ENCODE measurements around the gene AMT.
A peak's percentile ranks its signal among the peaks of the same experiment; 100 is the strongest.

The AMT gene, protein sequence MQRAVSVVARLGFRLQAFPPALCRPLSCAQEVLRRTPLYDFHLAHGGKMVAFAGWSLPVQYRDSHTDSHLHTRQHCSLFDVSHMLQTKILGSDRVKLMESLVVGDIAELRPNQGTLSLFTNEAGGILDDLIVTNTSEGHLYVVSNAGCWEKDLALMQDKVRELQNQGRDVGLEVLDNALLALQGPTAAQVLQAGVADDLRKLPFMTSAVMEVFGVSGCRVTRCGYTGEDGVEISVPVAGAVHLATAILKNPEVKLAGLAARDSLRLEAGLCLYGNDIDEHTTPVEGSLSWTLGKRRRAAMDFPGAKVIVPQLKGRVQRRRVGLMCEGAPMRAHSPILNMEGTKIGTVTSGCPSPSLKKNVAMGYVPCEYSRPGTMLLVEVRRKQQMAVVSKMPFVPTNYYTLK

DNA sequence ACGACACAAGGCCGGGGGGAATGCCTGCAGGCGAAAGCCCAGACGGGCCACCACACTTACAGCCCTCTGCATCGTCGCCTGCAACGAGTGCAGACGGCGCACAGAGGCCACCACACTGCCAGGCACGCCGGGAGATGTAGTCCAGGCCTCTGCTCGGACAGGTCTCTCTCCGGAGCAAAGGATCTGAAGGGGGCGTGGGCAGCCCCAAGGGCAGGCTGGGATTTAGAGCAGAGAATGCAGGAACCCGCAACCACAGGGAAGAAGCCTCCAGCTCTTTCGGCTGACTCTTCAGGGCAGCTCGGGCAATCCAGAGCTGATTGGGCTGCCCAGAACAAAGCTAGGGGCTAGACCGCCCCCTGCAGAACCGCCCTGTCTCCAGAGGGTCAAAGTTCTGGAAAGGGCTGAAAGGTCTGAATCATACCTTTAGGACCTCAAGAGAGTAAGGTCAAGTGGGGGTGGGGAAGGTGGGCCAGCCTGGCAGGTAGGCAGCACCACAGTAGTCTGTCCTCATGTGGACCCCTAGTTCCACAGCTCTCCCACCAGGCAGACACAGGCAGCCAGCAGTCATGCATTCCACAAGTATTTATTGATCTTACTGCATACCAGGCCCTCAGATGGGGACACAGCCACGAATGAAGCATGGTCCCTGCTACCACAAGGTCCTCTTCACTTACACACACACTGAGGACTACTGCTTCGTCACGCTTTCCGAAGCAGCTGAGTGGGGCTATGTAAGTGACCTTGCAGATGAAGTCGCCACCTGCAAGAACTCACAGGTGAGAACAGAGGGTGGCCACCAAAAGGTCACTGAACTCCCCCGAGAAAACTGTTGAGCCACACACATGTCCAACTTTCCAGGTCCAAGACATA is at the start of gene AMT:
AMT (minus strand) TSS at position 95 of the 870 bp plus-strand sequence; CDS start at position 72, 23 bp downstream.
- no peak for DNase-seq (ENCODE audit: low read depth)

DNA sequence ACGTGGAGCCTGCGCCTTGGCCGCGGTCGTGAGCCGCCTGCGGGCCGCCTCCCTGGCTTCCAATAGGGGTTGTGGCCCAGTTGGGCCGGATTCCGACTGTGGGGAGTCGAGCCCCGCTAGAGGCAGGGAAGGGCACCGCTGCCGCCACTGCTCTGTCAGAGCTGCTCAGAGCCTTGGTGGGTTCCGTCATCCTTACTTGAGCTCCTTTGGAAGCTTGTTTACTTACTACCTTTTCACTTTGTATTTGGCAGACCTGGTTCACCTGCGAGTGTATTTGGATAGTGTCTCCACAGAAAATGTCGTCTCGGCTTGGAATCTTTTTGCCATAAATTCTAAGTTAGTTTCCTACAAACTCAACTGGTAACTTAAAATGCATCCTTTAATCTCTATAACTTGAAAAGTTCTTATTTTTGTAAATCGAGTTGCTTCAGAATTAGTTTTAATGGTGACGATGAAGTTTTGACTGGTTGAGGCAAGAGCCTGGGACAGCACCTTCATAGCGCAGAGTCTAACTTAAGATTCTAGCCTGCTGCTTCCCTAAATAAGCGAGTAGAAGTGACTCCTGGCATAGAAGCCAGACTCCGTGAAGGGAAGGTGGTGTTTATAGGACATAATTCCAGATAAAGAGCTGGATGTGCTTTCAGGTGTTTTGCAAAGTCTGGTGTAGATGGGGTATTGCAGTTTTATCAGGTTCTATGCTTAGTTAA is 48.6 kb upstream of the AMT start:
- DNase-seq (ENCODE audit: low read depth): no peak

DNA sequence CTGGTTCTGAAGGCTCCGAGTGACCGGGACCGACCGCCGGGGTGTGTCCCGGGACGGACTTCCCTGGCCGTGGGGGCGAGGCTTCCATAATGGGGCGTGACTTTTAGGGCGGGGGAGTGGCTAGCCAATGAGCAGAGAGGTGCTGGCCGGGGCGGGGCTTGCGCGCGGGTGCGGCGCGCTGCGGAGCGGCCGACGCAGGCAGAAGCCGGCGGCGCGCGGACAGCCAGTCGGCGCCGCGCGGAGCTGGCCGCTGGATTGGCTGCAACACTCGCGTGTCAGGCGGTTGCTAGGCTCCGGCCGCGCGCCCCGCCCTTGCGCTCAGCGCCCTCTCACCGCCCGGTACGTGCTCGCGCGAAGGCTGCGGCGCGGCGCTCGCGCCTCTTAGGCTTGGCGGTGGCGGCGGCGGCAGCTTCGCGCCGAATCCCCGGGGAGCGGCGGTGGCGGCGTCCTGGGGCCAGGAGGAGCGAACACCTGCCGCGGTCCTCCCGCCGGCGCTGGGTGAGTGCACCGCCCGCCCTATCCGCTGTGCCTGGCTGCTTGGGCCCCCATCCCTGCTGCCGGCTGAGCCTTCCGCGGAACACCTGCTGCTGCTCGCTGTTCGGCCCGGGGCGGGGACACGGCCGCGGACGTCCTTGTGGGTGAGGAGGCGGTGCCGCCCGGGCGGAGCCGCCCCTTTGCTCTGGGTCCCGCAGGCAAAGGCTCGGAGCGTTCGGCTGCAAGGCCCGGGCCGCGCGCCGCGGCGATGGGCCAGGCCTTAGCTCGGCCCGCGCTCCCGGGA is 47.9 kb upstream of the AMT start, which contains the start of gene DAG1:
DAG1 (plus strand) TSS at position 332 of the 778 bp plus-strand sequence. CDS start 40,268 bp downstream, outside the sequence.
- DNase-seq (ENCODE audit: low read depth): peak; percentile 58

DNA sequence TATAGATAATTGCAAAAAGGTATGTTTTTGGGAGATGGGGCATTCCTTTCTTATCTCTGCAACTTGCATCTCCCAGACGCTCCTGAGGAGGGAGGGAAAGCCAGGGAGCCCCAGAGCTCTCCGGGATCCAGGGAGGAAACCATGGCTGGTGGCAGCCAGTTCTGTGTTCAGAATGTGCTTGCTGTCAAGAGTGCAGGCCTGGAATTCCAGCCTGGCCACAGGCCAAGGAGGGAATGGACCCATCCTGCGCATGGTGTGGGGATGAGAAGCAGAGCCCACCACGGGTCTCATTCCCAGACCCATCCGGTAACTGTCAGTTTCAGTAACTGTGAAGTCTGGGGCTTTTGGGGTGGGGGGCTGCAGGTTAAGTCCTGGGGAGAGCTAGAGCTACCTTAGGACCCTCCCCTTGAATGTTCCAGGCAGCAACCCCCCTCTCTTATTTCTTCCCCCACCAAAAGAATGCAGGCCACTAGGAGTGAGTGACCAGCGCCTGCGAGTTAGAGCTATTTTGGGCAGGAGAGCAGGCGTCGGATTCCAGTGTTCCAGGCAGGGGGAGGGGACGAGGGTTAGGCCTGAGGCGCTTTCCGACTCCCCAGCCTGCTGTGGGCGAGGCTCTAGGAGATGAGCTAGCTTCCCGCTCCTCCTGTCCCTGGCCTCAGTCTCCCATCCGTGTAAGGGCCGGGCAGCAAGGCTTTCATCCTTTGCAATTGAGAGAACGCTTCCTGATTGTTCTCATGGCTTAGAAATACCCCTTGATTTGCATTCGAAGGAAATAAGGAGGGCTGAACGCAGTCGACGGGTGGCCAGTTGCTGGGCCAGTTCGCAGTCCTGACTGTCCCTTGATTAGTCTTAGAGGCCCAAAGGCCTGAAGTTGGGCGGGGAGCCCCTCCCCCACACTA is 47.0 kb upstream of the AMT start:
- no peak for DNase-seq (ENCODE audit: low read depth)

DNA sequence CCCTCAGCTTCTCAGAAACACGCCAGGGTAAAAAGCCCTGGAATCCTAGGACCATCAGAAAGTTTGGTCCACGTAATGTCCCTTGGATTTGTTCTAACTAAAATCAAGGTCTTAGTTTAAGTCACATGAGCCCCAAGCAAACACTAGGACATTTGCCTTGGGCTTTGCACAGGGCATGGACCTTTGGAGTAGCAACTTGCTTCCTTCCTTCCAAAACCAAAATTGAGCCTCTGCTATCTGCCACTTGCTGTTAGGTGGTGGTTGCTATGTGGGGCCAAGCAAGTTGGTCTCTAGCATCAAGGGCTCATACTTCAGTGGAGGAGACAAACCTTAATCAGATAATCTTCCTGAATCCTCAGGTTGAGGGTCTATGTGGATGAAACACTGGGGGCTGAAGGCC is 43.8 kb upstream of the AMT start:
- no peak for DNase-seq (ENCODE audit: low read depth)

DNA sequence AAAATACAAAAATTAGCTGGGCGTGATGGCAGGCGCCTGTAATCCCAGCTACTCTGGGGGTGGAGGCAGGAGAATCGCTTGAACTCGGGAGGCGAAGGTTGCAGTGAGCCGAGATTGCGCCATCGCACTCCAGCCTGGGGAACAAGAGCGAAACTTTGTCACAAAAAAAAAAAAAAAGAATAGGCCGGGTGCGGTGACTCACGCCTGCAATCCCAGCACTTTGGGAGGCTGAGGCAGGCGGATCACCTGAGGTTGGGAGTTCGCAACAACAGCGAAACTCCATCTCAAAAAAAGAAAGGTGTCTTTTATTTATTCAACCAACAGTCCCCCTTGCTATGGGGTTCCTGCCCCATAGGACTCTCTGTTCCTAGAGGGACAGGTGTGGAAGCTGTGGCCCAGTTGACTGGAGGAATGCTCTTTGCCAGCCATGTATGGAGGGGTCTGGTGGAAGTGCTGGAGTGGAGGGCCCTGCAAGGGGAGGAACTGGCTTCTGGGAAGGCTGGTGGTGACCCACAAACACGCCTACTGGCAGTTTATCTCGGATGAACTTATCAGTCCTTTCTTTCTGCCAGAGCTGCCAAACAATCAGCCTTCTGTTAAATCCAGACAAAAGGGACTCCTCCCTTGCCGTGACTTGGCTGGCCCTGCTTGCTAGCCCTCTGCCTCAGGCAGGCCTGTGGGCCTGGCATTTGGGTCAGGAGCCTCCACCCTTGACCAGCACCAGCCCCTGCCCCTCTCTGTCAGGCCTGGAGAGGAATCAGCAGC is 43.2 kb upstream of the AMT start:
- DNase-seq (ENCODE audit: low read depth): no peak

DNA sequence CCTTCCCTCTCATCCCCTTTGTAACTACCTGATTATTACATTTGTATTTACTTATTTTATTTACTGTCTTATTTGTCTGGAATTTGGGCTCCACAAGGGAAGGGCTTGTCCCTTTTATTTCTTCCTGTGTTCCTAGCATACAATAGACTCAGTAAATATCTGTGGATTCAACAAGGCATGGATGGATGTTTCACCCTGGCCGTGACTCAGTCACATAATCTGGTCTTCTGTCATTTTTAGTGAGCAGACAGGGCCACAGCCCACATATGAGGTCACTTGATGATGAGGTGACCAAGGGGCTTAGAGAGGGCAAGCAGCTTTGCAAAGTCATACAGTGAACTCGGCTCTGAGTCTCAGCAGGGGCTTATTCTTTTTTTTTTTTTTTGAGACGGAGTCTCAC is 39.9 kb upstream of the AMT start:
- DNase-seq (ENCODE audit: low read depth): no peak

DNA sequence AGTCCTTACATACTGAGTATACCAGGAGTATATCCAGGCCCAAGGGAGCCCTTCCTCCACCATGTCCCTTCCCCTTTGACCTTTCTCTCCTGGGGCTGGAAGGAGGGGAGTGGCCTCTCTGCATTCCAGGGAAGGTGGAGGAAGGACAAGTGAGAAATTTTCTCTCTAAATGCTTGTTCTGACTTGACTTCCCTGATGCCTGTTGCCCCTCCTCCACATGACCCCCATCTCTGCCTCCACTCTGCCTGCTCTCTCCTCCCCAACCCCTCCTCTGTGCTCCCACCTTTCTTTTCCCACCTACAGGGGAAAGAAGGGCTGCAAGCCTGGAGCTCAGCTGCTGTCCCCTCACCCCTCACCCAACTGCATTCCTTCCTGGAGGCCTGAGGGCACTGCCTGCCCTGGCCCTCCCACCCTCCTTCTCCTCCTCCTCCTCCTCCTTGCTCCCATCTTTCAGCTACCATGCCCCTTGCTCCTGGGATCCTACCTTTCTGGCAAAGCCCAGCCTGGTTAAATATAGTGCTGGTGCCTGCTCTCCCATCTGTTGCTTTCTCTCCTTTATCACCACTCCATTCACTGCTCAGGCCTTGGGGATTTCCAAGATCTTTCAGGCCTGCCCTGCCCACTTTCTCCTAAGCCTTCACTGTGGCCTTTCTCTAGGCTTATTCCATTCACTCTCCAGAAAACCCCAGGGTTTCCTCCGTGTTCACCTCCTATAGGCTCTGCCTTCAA is 39.3 kb upstream of the AMT start:
- no peak for DNase-seq (ENCODE audit: low read depth)

DNA sequence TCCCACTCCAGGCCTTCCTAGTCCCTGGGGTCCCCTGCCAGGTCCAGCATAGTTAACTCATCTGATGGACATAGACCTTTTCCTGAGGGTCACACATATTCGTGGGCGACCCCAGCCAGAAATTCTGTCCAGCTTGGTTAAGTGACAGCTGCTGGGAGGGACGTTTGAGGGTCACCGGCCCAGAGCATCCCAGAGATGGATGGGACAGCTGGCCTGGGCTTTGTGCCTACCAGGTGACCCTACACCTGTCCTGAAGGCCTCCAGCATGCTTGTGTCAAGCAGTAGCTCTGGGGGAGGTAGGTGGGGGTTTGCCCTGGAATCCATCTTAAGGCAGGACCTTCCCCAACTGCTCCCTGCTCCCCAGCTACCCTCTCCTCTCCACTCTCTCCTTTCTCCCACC is 38.7 kb upstream of the AMT start:
- no peak for DNase-seq (ENCODE audit: low read depth)

DNA sequence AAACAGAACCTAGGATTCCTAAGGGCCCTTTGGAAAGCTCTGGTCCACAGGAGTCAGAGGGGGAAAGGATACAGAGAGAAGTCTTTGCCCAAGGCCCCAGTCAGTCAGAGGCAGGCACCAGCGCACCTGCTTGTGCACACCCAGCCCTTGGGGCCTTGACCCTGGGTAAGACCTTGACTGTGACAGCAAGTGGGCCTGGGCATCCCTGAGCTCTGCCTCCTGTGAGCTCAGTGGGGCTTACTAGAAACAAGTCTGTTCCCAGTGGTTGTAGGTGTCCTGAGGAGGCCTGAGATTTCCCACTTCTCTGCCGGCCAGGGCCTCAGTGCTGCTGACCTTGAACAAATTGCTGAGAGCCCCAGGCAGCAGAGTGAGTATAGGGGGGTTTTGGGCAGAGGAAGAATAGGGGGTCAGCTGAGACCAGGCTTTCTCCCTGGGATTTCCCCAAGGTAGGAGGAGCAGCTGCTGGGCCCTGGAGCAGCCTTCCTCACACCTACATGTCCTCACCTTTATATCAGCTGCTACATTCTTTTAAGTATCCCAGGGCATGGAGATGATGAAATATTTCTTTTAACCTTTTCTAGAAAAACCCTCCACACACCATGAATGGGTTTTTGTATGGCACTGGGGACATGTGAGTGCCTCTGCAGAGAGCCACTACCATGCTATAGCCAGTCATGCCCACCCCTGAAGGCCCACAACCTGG is 38.1 kb upstream of the AMT start:
- DNase-seq (ENCODE audit: low read depth): no peak

DNA sequence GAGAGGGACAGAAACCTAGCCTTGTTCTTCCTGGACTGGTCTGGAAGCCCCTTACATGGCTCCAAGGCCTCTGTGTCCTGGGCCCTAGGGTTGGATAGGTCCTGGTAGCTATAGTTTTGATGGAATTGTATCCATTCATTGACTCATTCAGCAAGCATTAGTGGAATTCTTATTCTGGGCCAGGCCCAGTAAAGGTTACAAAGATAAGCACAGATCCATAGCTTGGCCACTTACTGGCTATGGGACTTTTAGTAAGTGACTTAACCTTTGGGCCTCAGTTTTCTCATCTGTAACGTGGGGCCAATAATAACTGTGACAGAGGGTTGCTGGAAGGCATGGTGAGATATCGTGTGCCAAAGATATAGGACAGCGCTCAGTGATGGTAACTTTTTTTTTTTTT is 34.2 kb upstream of the AMT start:
- no peak for DNase-seq (ENCODE audit: low read depth)

DNA sequence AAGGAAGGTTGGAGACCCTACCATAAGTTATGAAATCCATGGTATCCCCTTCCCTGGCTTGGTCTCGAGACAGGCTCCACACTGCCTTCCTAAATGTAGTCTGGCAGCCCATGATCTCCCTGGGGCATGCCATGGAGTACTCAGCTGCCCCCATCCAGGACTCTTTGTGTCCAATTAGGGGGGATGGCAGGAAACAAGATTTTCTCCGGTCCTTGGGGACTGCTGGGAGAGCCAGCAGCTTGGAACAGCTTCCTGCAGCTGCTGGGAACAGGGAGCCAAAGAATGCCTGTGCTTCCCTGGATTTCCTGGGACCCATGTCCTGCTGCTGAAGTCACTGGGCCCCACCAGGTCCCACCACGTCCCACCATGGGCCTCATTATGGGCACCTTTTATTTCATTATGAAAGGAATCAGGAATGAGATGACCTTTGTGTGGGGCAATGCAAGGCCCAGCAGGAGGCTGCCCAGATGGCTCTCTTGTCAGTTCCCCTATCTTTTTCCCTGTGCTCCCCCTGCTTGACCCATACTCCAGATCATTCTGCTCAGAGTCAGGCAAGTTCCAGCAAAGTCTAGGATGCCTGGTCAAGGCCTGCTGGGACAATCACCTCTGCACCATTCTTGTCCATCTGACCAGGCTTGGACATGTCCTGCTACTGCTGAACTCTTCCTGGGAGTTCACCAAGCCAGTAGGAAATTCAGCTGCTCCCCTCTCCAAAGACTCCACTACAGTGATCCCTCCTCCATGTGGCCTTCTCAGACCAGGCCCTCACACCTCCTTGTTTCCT is 32.8 kb upstream of the AMT start:
- DNase-seq (ENCODE audit: low read depth): no peak

DNA sequence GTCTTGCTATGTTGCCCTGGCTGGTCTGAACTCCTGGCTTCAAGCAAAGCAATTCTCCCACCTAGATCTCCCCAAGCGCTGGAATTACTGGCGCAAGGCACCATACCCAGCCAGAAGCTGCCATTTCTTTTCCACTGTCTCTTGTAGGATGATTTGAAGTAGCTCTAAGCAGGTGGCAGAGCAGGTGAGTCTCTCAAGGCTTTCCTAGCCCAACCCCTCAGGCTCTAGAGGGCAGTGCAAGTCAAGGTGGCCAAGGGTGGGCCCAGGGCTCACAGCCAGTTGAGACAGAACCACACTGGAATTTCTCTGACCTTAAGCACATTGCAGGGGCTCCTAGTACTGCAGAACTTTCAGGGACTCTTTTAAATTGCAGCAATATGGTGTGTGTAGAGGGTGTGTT is 32.2 kb upstream of the AMT start:
- no peak for DNase-seq (ENCODE audit: low read depth)

DNA sequence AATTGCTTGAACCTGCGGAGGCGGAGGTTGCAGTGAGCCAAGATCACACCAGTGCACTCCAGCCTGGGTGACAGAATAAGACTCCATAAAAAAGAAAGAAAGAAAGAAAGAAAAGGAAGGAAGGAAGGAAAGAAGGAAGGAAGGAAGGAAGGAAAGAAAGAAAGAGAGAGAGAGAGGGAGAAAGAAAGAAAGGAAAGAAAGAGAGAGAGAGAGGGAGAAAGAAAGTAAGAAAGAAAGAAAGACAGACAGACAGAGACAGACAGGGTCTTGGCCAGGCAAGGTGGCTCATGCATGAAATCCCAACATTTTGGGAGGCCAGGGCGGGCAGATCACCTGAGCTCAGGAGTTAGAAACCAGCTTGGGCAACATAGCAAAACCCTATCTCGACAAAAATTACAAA is 31.3 kb upstream of the AMT start:
- DNase-seq (ENCODE audit: low read depth): no peak

DNA sequence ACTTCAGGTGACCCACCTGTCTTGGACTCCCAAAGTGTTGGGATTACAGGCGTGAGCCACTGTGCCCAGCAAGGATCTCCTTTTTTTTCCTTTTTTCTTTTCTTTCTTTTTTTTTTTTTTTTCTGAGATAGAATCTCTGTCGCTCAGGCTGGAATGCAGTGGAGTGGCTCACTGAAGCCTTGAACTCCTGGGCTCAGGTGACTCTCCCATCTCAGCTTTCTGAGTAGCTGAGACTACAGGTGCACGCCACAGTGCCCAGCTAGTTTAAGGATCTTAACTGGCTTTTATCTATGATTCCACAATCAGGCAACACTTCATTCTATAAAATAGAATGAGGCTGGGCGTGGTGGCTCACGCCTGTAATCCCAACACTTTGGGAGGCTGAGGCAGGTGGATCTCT is 23.1 kb upstream of the AMT start:
- DNase-seq (ENCODE audit: low read depth): no peak

DNA sequence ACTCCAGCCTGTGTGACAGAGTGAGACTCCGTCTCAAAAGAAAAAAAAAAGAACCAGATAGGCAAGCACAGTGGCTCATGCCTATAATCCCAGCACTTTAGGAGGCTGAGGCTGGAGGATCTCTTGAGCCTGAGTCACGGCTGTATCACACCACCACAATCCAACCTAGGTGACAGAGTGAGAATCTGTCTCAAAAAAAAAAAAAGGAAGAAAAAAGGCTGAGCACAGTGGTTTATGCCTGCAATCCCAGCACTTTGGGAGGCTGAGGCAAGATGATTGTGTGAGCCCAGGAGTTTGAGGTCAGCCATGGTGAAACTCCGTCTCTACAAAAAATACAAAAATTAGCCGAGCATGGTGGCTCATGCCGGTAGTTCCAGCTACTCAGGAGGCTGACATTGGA is 12.5 kb upstream of the AMT start:
- no peak for DNase-seq (ENCODE audit: low read depth)

DNA sequence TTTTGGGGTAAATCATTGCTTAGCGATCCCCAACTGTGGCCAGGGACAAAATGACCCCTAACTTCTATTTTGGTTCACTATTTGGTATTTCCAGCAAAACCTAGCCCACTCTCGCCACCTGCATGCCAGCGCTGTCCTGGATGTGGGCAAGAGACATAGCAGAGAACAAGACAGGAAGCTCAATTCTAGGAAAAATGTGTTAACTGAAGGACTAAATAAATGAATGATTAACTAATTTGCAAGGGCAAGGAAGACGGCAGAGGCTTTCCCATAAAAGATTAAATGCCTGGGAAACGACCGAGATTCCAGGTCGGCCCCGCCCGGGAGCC is 6.4 kb upstream of the AMT start:
- DNase-seq (ENCODE audit: low read depth): no peak

DNA sequence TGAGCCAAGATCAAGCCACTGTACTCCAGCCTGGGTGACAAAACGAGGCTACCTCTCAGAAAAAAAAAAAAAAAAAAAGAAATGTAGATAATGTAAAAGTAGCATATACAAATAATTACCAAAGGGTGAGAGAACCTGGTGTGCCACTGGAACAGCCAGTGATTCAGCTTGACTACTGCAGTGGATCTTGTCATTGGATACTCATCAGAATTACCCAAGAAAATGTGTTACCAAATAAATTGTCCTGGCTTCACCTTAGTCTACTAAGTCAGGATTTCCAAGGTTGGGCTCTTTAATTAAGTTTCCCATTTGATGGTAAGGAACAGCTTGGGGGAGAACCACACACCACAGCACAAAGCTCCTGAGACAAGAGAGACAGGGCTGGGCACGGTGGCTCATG is 5.3 kb upstream of the AMT start:
- DNase-seq (ENCODE audit: low read depth): no peak
